SK-N-MC (cell line): ENCODE results near the gene PER3.

Experiments
- DNase-seq: peaks from one replicate; pipeline ENCODE4 v3.0.0-alpha.2; 2011; ENCODE audit warnings: low read depth, low spot score
- H3K27ac ChIP-seq: fragments of 200-600 bp; sonication (generic); 2 replicates; pipeline ENCODE4 v1.5.1; 2016; ENCODE audit warnings: mixed run types
- H3K36me3 ChIP-seq: fragments of 200-600 bp; sonication (generic); 2 replicates; pipeline ENCODE4 v1.6.1; 2017; ENCODE audit warnings: antibody characterized with exemption, low read length, mixed read lengths; ENCODE audit not compliant: insufficient read depth
- H3K4me3 ChIP-seq: fragments of 200-600 bp; sonication (generic); 2 replicates; pipeline ENCODE4 v1.5.1; 2016
- H3K9ac ChIP-seq: fragments of 200-600 bp; sonication (generic); 2 replicates; pipeline ENCODE4 v1.8.0; 2017; ENCODE audit warnings: mixed run types, mixed read lengths; ENCODE audit not compliant: insufficient read length
- H3K9me3 ChIP-seq: fragments of 200-600 bp; sonication (generic); 2 replicates; pipeline ENCODE4 v1.6.1; 2017; ENCODE audit warnings: low read depth, mild to moderate bottlenecking, antibody characterized with exemption, low read length, moderate library complexity, mixed read lengths
- EZH2 ChIP-seq: fragments of 200-600 bp; sonication (generic); IDR thresholded peaks from one replicate; pipeline ENCODE4 v1.6.1; 2017; ENCODE audit warnings: antibody characterized with exemption
- FOXP2 ChIP-seq: optimal IDR thresholded peaks from 2 replicates; pipeline ENCODE3; 2011; ENCODE audit warnings: mild to moderate bottlenecking, moderate library complexity; ENCODE audit not compliant: insufficient read depth; ENCODE audit errors: extremely low read length, control extremely low read depth
- POLR2AphosphoS5 ChIP-seq: IDR thresholded peaks from 2 replicates; pipeline ENCODE4 v1.6.1; 2012; ENCODE audit warnings: mild to moderate bottlenecking, low read depth, low read length, borderline replicate concordance

Gene PER3

DNA sequence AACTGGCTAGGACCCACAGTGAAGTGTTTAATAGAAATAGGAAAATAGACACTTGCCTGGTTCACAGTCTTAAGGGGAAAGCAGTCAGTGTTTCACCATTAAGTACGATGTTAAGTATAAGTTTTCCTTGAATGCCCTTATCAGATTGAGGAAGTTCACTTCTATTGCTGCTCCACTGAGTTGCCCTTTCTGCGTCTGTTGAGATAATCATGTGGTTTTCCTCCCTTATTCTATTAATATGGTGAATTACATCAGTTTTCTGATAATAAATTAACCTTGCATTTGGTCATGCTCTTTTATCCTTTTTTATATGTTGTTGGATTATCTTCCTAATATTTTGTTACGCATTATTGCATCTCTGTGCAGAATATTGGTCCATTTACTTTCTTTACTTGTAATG, 47.4 kb downstream of the PER3 start:
- DNase-seq = peak; percentile 40
- no peaks in the 10 kb centered on the region; the same call in 1 of the 2 replicates for H3K36me3 ChIP-seq
- no peak overlapping the region for H3K4me3 ChIP-seq
- H3K27ac ChIP-seq = no peak overlapping the region
- no peaks in the 10 kb centered on the region for H3K9me3 ChIP-seq
- H3K9ac ChIP-seq = no peak overlapping the region
- TF ChIP-seq FOXP2 = no peak
- no peak for TF ChIP-seq EZH2
- TF ChIP-seq POLR2AphosphoS5 = no peak

DNA sequence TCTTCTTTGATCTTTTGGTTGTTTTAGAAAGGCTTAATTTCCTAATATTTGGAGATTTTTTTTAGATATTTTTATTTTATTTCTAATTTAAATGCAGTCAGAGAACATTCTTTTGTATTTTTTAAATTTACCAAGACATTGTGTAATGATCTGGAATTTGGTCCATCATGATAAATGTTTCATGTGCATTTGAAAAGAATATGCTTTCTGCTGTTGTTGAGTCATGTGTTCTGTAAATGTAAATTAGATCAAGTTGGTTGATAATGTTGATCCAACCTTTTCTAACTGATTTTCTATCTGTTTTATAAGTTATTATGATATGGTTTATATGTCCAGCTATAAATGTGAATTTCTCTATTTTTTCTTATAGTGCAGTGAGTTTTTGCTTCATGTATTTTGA, 48.9 kb downstream of the PER3 start:
- Histone ChIP-seq H3K9me3 (no peaks in the 10 kb centered on the region), H3K4me3 (no peak overlapping the region), H3K27ac (no peak overlapping the region), H3K9ac (no peak overlapping the region), H3K36me3 (peaks cover 13% of the 10 kb centered on the region; the same call in 1 of the 2 replicates)
- TF ChIP-seq POLR2AphosphoS5 (no peak), FOXP2 (no peak), EZH2 (no peak)
- no peak for DNase-seq

DNA sequence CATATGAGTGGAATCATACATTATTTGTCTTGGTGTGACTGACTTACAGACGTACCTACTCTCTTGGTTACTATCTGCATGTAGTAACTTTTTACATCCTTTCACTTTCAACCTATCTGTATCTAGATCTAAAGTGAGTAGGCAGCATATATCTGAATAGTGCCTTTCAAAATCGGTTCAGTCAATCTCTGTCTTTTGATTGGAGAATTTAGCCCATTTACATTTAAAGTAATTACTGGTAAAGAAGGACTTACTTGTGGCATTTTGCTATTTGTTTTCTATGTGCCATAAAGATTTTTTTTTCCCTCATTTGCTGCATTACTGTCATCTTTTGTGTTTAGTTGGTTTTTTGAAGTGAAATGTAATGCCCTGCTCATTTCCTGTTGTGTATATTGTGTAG, 54.6 kb downstream of the PER3 start:
- H3K36me3 ChIP-seq = peaks cover 13% of the 10 kb centered on the region; the same call in 1 of the 2 replicates
- no peak overlapping the region for H3K4me3 ChIP-seq
- no peak for TF ChIP-seq EZH2
- TF ChIP-seq POLR2AphosphoS5 = no peak
- no peak for TF ChIP-seq FOXP2
- H3K27ac ChIP-seq = no peak overlapping the region
- no peak overlapping the region for H3K9ac ChIP-seq
- no peak for DNase-seq
- H3K9me3 ChIP-seq = no peaks in the 10 kb centered on the region

DNA sequence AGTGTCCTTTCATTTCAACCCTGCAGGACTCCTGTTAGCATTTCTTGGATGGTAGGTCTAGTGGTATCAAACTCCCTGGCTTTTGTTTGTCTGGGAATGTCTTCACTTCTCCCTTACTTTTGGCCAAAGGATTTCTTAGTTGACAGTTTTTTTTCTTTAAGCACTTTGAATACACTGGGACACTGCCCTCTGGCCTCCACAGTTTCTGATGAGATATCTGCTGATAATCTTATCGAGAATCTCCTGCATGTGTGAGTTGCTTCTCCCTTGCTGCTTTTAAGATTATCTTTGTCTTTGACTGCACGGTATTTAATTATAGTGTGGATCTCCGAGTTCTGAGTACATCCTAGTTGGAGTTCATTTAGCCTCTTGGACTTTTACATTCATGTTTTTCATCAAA, 55.4 kb downstream of the PER3 start:
- DNase-seq = no peak
- no peak for TF ChIP-seq FOXP2
- no peak for TF ChIP-seq POLR2AphosphoS5
- no peak for TF ChIP-seq EZH2
- Histone ChIP-seq H3K27ac (no peak overlapping the region), H3K9me3 (no peaks in the 10 kb centered on the region), H3K4me3 (no peak overlapping the region), H3K9ac (no peak overlapping the region), H3K36me3 (peaks cover 13% of the 10 kb centered on the region; the same call in 1 of the 2 replicates)

DNA sequence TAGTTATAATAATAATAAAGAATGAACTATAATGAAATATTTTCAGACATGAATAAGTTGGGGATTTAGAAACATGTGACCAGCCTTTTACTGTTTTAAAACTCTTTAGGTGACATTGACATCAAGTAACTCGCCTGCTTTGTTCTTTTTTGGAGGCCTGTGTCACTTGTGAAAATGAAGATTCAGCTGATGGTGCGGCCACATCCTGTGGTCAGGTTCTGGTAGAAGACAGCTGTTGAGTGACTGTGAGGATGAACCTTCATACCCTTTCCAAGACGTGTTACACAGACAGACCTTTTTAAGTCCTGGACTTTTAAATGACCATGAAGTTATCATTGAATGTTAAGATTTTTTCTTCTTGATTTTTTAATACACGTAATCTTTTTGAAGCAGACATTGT, 58.4 kb downstream of the PER3 start:
- Histone ChIP-seq H3K9ac (no peak overlapping the region), H3K27ac (no peak overlapping the region), H3K4me3 (no peak overlapping the region), H3K36me3 (peaks cover 3% of the 10 kb centered on the region; the same call in 1 of the 2 replicates), H3K9me3 (no peaks in the 10 kb centered on the region)
- TF ChIP-seq FOXP2 (no peak), POLR2AphosphoS5 (no peak), EZH2 (no peak)
- no peak for DNase-seq

DNA sequence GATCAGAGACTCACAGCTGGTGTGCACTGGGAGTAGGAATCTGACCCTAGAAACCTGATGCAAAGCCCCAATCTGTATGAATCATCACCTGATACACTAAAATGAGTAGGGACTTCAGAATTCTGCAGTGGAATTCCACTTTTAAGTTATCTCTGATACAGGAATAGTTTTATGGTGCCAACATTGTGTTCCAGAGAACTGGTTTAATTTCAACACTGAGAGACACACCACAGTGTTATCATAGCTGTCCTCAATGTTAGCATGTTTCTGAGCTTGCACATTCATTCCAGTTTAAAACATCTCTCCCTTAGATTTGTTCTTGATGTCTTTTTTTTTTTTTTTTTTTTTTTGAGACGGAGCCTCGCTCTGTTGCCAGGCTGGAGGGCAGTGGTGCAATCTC, 61.7 kb downstream of the PER3 start:
- Histone ChIP-seq H3K4me3 (no peak overlapping the region), H3K9me3 (no peaks in the 10 kb centered on the region), H3K36me3 (no peaks in the 10 kb centered on the region), H3K27ac (no peak overlapping the region), H3K9ac (no peak overlapping the region)
- DNase-seq = no peak
- TF ChIP-seq FOXP2 (no peak), EZH2 (no peak), POLR2AphosphoS5 (no peak)

DNA sequence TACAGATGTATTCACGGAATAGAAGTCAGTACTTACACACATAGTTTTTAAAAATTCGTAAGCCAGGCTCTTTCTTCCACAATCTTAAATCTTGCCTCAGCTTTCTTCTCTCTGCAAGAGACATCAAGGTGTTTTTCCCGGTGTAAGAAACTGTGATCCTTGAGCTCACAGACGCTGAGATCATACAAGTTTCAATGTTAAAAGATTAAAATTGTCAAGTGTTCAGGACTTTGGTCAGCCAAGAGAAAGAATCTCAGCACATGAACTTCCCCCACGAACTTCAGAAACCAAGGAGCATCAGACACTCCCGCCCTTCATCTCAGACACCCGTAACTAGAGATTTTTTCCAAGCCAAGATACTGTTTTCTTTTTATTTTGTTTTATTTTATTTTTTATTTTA, 62.6 kb downstream of the PER3 start:
- Histone ChIP-seq H3K36me3 (no peaks in the 10 kb centered on the region), H3K27ac (no peak overlapping the region), H3K4me3 (no peak overlapping the region), H3K9ac (no peak overlapping the region), H3K9me3 (no peaks in the 10 kb centered on the region)
- no peak for TF ChIP-seq EZH2
- no peak for DNase-seq

DNA sequence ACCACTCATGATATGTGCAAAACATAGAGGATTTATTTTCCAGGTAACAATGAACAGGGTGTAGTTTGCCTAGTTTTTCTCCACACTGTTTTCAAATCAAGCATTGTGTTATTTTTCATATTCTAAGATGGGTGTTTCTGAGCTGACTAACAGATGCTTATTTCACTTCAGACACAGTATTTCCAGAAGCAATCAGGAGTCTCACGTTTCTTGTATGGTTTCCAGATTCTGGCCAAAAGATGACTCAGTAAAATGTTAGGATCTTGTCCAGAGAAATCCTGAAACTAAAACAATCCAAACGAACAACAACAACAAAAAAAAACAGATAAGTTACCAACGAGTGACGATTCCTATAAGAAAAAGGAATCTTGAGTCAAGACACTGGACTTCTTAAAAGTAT, 63.5 kb downstream of the PER3 start:
- Histone ChIP-seq H3K9me3 (no peaks in the 10 kb centered on the region), H3K4me3 (no peak overlapping the region), H3K36me3 (no peaks in the 10 kb centered on the region), H3K9ac (no peak overlapping the region), H3K27ac (no peak overlapping the region)
- no peak for TF ChIP-seq FOXP2
- TF ChIP-seq EZH2 = no peak
- no peak for TF ChIP-seq POLR2AphosphoS5
- no peak for DNase-seq

DNA sequence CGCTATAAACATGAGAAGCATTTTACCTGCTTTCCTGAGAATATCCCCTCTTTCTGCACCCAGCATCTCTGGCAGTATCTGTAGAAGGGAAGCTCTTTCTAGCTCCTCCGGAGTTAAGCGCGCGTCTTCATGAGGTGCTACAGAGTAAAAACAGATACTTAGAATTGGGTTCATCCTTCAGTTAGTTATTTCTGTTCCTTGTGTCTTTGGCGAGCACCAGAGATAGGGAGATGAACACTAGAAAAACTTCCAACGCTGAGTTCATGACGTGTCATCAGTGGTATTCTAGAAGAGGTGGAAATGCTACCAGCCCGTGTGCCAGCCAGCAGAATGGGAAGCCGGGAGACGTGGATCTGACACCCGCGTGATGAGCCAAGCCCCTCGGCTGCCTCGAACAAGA, 66.7 kb downstream of the PER3 start:
- no peak for DNase-seq
- Histone ChIP-seq H3K9ac (no peak overlapping the region), H3K36me3 (no peaks in the 10 kb centered on the region), H3K27ac (no peak overlapping the region), H3K4me3 (no peak overlapping the region), H3K9me3 (no peaks in the 10 kb centered on the region)
- TF ChIP-seq POLR2AphosphoS5 = no peak
- no peak for TF ChIP-seq FOXP2
- no peak for TF ChIP-seq EZH2
